Colonic mucosa (tissue), 4 donors: ENCODE results near the gene ANKRD12. TPM values are rescaled to one million over a fixed set of nuclear protein-coding genes. Genes with fewer than 3 reads are reported as not detected.

ENCODE experiments used
- DNase-seq: peaks from one replicate; pipeline ENCODE4 v3.0.0-alpha.2; 2020
- H3K27ac ChIP-seq: fragments of 200-600 bp; one replicate; pipeline ENCODE4 v1.8.0; 2021
- H3K27me3 ChIP-seq: fragments of 200-600 bp; one replicate; pipeline ENCODE4 v1.8.0; 2021
- H3K36me3 ChIP-seq: fragments of 200-600 bp; one replicate; pipeline ENCODE4 v1.8.0; 2021
- H3K4me1 ChIP-seq: fragments of 200-600 bp; one replicate; pipeline ENCODE4 v1.8.0; 2021; ENCODE audit warnings: mild to moderate bottlenecking
- H3K4me3 ChIP-seq: fragments of 200-600 bp; one replicate; pipeline ENCODE4 v1.8.0; 2021
- H3K9ac ChIP-seq, 2 donors: one replicate each; pipeline ENCODE4 v1.7.0; 2013; ENCODE audit warnings: control low read depth in 2 of 2, low read depth in 2 of 2, low read length in 2 of 2
- H3K9me3 ChIP-seq: fragments of 200-600 bp; one replicate; pipeline ENCODE4 v1.8.0; 2021
- CTCF ChIP-seq: fragments of 200-600 bp; IDR thresholded peaks from one replicate; pipeline ENCODE4 v1.8.0; 2022; ENCODE audit warnings: antibody characterized with exemption, mild to moderate bottlenecking
- intact Hi-C: fragments of 100-400 bp; cut with DNase I; formaldehyde crosslinking; loops from one replicate; pipeline ENCODE4 v1.14.1; 2022
- total RNA-seq, 2 donors: library from RNA; stranded (reverse); fragmentation: NEBNext Ultra II Directional in 1 of 2; extraction: Animal tissue kit (Norgen Biotek cat#: 25700) in 1 of 2; gene quantifications; one replicate each; pipeline ENCODE4 v1.2.1, GENCODE V29; 2021
- donor health status: healthy.
- donor health status: DM: no; HTN: no; CAD: no.
- donor health status: DM: no; HTN: no; CAD: no.

ANKRD12 gene
- total RNA-seq, 2 donors from 2014 or later = 27.9 to 55.7 TPM

GRCh38 chr18:9123520-9123919 lies 13.1 kb upstream of the ANKRD12 start:
- Histone ChIP-seq H3K4me3 (no peak overlapping the region), H3K36me3 (no peaks in the 10 kb centered on the region), H3K27me3 (no peaks in the 10 kb centered on the region), H3K4me1 (no peaks in the 10 kb centered on the region), H3K9ac (no peak overlapping the region), H3K9me3 (no peaks in the 10 kb centered on the region), H3K27ac (no peak overlapping the region)
- no peak for TF ChIP-seq CTCF
- intact Hi-C loops = no loop called here
- DNase-seq = no peak

- Histone ChIP-seq H3K4me1 (no peaks in the 10 kb centered on the region), H3K4me3 (no peak overlapping the region), H3K27ac (no peak overlapping the region), H3K27me3 (no peaks in the 10 kb centered on the region), H3K9ac (no peak overlapping the region), H3K36me3 (no peaks in the 10 kb centered on the region), H3K9me3 (no peaks in the 10 kb centered on the region)
- DNase-seq = no peak
- intact Hi-C loops = no loop called here
- TF ChIP-seq CTCF = no peak
Measured at GRCh38 chr18:9124824-9125223, 11.8 kb upstream of the ANKRD12 start.

- H3K4me3 ChIP-seq = no peak overlapping the region
- TF ChIP-seq CTCF = no peak
Measured at GRCh38 chr18:9126337-9126736, 10.2 kb upstream of the ANKRD12 start.

GRCh38 chr18:9130195-9130594 lies 6.4 kb upstream of the ANKRD12 start:
- no peak for TF ChIP-seq CTCF
- intact Hi-C loops = no loop called here
- DNase-seq = no peak
- H3K27ac ChIP-seq = no peak overlapping the region
- H3K9ac ChIP-seq = no peak overlapping the region
- no peaks in the 10 kb centered on the region for H3K4me1 ChIP-seq
- H3K4me3 ChIP-seq = no peak overlapping the region
- H3K9me3 ChIP-seq = no peaks in the 10 kb centered on the region
- no peaks in the 10 kb centered on the region for H3K36me3 ChIP-seq
- no peaks in the 10 kb centered on the region for H3K27me3 ChIP-seq

More at GRCh38 chr18:9126337-9126736, 10.2 kb upstream of the ANKRD12 start:
- Histone ChIP-seq H3K27me3 (no peaks in the 10 kb centered on the region), H3K9ac (no peak overlapping the region), H3K36me3 (no peaks in the 10 kb centered on the region), H3K9me3 (no peaks in the 10 kb centered on the region), H3K4me1 (no peaks in the 10 kb centered on the region), H3K27ac (no peak overlapping the region)
- intact Hi-C loops = no loop called here
- DNase-seq = no peak

GRCh38 chr18:9130806-9131205 lies 5.8 kb upstream of the ANKRD12 start:
- no peaks in the 10 kb centered on the region for H3K4me1 ChIP-seq
- intact Hi-C loops = no loop called here
- H3K27me3 ChIP-seq = no peaks in the 10 kb centered on the region
- no peak for DNase-seq
- TF ChIP-seq CTCF = no peak
- no peaks in the 10 kb centered on the region for H3K9me3 ChIP-seq
- no peaks in the 10 kb centered on the region for H3K36me3 ChIP-seq
- H3K9ac ChIP-seq = no peak overlapping the region
- no peak overlapping the region for H3K4me3 ChIP-seq
- no peak overlapping the region for H3K27ac ChIP-seq

GRCh38 chr18:9132628-9133027 lies 4.0 kb upstream of the ANKRD12 start:
- Histone ChIP-seq H3K27me3 (no peaks in the 10 kb centered on the region), H3K27ac (no peak overlapping the region), H3K9me3 (no peaks in the 10 kb centered on the region), H3K36me3 (no peaks in the 10 kb centered on the region), H3K4me3 (no peak overlapping the region), H3K4me1 (no peaks in the 10 kb centered on the region), H3K9ac (no peak overlapping the region)
- no peak for TF ChIP-seq CTCF
- intact Hi-C loops = no loop called here
- no peak for DNase-seq
